NCI-H1930 (cell line): ENCODE data around the gene CDHR2.

Source experiments
- DNase-seq, 2 experiments: peaks; one replicate each; lab custom pipeline; 2025; lab: John Stamatoyannopoulos, UW

The CDHR2 gene

GRCh38 chr5:176640616-176641015 is 91.5 kb downstream of the CDHR2 start:
- no peak for DNase-seq

GRCh38 chr5:176642675-176643490 is 93.7 kb downstream of the CDHR2 start:
- no peak for DNase-seq

GRCh38 chr5:176643491-176644219 is 94.5 kb downstream of the CDHR2 start:
- DNase-seq, result no peak

GRCh38 chr5:176644294-176644693 is 95.2 kb downstream of the CDHR2 start:
- no peak for DNase-seq

GRCh38 chr5:176644878-176645670 is 95.9 kb downstream of the CDHR2 start:
- DNase-seq, result no peak
